H1 (cell line): ENCODE measurements around the gene GDNF. TPM values are rescaled to one million over a fixed set of nuclear protein-coding genes. Genes with fewer than 3 reads are reported as not detected.
"Not testable (repeated sequence)": the region's sequence is repeated elsewhere in the genome, so short reads cannot be mapped to it uniquely, and the experiment has no call there.

Experiments used
- CTCF ChIA-PET: fragments of 300-600 bp; sonication (Branson Sonifier 250); formaldehyde crosslinking; loops from one replicate; lab custom pipeline; 2021; ENCODE audit not compliant: partially characterized antibody; lab: Charles Lee
- POLR2A ChIA-PET: fragments of 300-600 bp; sonication (Branson Sonifier 250); formaldehyde crosslinking; loops from one replicate; lab custom pipeline; 2021; ENCODE audit warnings: inconsistent platforms; ENCODE audit not compliant: partially characterized antibody; lab: Charles Lee
- DNase-seq, 2 experiments: peaks; one replicate each; pipeline versions ENCODE4 v3.0.0 to v3.0.0-alpha.2; 2010 to 2022; ENCODE audit warnings: low spot score in 2 of 2, low read depth in 1 of 2, mixed read lengths in 1 of 2
- FAIRE-seq: peaks from 2 replicates; lab custom pipeline; 2011; peaks lifted over from hg19 to GRCh38; lab: Jason Lieb, UNC
- H2AFZ ChIP-seq: 2 replicates; pipeline ENCODE4 v1.8.1; 2012; ENCODE audit warnings: low read length, inconsistent platforms
- H2AK5ac ChIP-seq: 2 replicates; pipeline ENCODE4 v1.6.1; 2013; ENCODE audit warnings: low read depth, low read length
- H2BK120ac ChIP-seq: replicated peaks from 2 replicates; pipeline ENCODE3; 2013; ENCODE audit warnings: low read depth, low read length, inconsistent platforms
- H2BK12ac ChIP-seq: 2 replicates; pipeline ENCODE4 v1.6.1; 2013; ENCODE audit warnings: low read depth, low read length
- H2BK15ac ChIP-seq: 2 replicates; pipeline ENCODE4 v1.6.1; 2013; ENCODE audit warnings: low read length
- H2BK20ac ChIP-seq: 2 replicates; pipeline ENCODE4 v1.6.1; 2013; ENCODE audit warnings: low read length
- H2BK5ac ChIP-seq: 2 replicates; pipeline ENCODE4 v1.6.1; 2013; ENCODE audit warnings: low read depth, low read length
- H3K14ac ChIP-seq: 2 replicates; pipeline ENCODE4 v1.6.1; 2013; ENCODE audit warnings: inconsistent platforms; ENCODE audit not compliant: insufficient read length
- H3K18ac ChIP-seq: 2 replicates; pipeline ENCODE4 v1.6.1; 2013; ENCODE audit warnings: low read length; ENCODE audit errors: extremely low read depth
- H3K23ac ChIP-seq: 2 replicates; pipeline ENCODE4 v1.6.1; 2013; ENCODE audit warnings: inconsistent platforms; ENCODE audit not compliant: insufficient read length
- H3K23me2 ChIP-seq: 2 replicates; pipeline ENCODE4 v1.6.1; 2013; ENCODE audit warnings: low read depth, low read length
- H3K27ac ChIP-seq: 2 replicates; pipeline ENCODE4 v1.6.1; 2011; ENCODE audit warnings: low read depth, low read length, inconsistent platforms
- H3K27me3 ChIP-seq, 4 experiments: replicated peaks in 1 of 4; 1 replicate in 1 of 4; 2 replicates in 3 of 4; pipeline versions ENCODE4 v1.6.1 to v1.8.1; 2011 to 2013; ENCODE audit warnings: low read length in 3 of 4, mild to moderate bottlenecking in 3 of 4, inconsistent platforms in 2 of 4, mixed read lengths in 2 of 4, moderate library complexity in 1 of 4; ENCODE audit not compliant: control insufficient read depth in 3 of 4, insufficient read depth in 3 of 4; ENCODE audit errors: extremely low read depth in 1 of 4
- H3K36me3 ChIP-seq, 4 experiments: 2 replicates each; pipeline versions ENCODE4 v1.6.1 to v1.8.1; 2011 to 2013; ENCODE audit warnings: mild to moderate bottlenecking in 4 of 4, low read length in 3 of 4, moderate library complexity in 2 of 4, control low read depth in 1 of 4, inconsistent platforms in 1 of 4; ENCODE audit not compliant: insufficient read depth in 4 of 4, control insufficient read depth in 2 of 4
- H3K4ac ChIP-seq: replicated peaks from 2 replicates; pipeline ENCODE3; 2013; ENCODE audit warnings: low read length, low read depth, mixed read lengths, inconsistent platforms; ENCODE audit not compliant: insufficient read length
- H3K4me1 ChIP-seq, 4 experiments: replicated peaks in 1 of 4; 1 replicate in 1 of 4; 2 replicates in 3 of 4; pipeline versions ENCODE4 v1.6.1 to v1.8.1; 2011 to 2013; ENCODE audit warnings: low read length in 3 of 4, inconsistent platforms in 2 of 4, mixed read lengths in 1 of 4; ENCODE audit not compliant: insufficient read depth in 4 of 4, control insufficient read depth in 3 of 4
- H3K4me2 ChIP-seq, 2 experiments: 2 replicates each; pipeline versions ENCODE4 v1.6.1 to v1.8.1; 2011 to 2013; ENCODE audit warnings: low read depth in 2 of 2, low read length in 2 of 2, control low read depth in 1 of 2, inconsistent platforms in 1 of 2, mild to moderate bottlenecking in 1 of 2; ENCODE audit not compliant: insufficient read depth in 1 of 2
- H3K4me3 ChIP-seq, 4 experiments: fragments of 200-600, 300-600 bp in 1 of 4; sonication (generic), shearing (Covaris generic), sonication (Bioruptor Twin) in 1 of 4; 2 replicates each; pipeline versions ENCODE4 v1.5.1 to v1.8.1; 2011 to 2016; ENCODE audit warnings: low read length in 4 of 4, low read depth in 3 of 4, control low read depth in 2 of 4, inconsistent platforms in 2 of 4, mild to moderate bottlenecking in 2 of 4, mixed read lengths in 1 of 4, moderate library complexity in 1 of 4; ENCODE audit not compliant: insufficient read depth in 2 of 4; ENCODE audit errors: extremely low read depth in 1 of 4
- H3K56ac ChIP-seq: replicated peaks from 2 replicates; pipeline ENCODE3; 2013; ENCODE audit warnings: low read depth, mild to moderate bottlenecking, mixed read lengths, low read length, inconsistent platforms; ENCODE audit not compliant: insufficient read length
- H3K79me1 ChIP-seq: 2 replicates; pipeline ENCODE4 v1.6.1; 2013; ENCODE audit warnings: low read depth, low read length, control low read depth
- H3K79me2 ChIP-seq, 2 experiments: 2 replicates each; pipeline versions ENCODE4 v1.6.1 to v1.8.1; 2012 to 2013; ENCODE audit warnings: low read length in 2 of 2, mild to moderate bottlenecking in 2 of 2, inconsistent platforms in 1 of 2; ENCODE audit not compliant: insufficient read depth in 2 of 2, control insufficient read depth in 1 of 2
- H3K9ac ChIP-seq, 4 experiments: replicated peaks in 1 of 4; 1 replicate in 1 of 4; 2 replicates in 3 of 4; pipeline versions ENCODE4 v1.6.1 to v1.8.1; 2011 to 2013; ENCODE audit warnings: low read depth in 3 of 4, low read length in 3 of 4, control low read depth in 2 of 4, mild to moderate bottlenecking in 2 of 4, moderate library complexity in 2 of 4, inconsistent platforms in 1 of 4; ENCODE audit errors: extremely low read depth in 1 of 4
- H3K9me3 ChIP-seq, 2 experiments: 2 replicates each; pipeline versions ENCODE4 v1.6.1 to v1.8.1; 2012 to 2013; ENCODE audit warnings: mild to moderate bottlenecking in 2 of 2, moderate library complexity in 2 of 2, control low read depth in 1 of 2, inconsistent platforms in 1 of 2, low read depth in 1 of 2, low read length in 1 of 2, mixed read lengths in 1 of 2; ENCODE audit not compliant: insufficient read depth in 2 of 2
- H4K20me1 ChIP-seq, 2 experiments: replicated peaks in 1 of 2; 2 replicates each; pipeline versions ENCODE3 to v1.8.1; 2011 to 2013; ENCODE audit warnings: inconsistent platforms in 2 of 2, low read length in 2 of 2, mild to moderate bottlenecking in 1 of 2; ENCODE audit not compliant: insufficient read depth in 2 of 2, control insufficient read depth in 1 of 2
- H4K5ac ChIP-seq: 2 replicates; pipeline ENCODE4 v1.6.1; 2013; ENCODE audit warnings: low read length, low read depth, mixed read lengths, inconsistent platforms; ENCODE audit not compliant: insufficient read length
- H4K8ac ChIP-seq: 2 replicates; pipeline ENCODE4 v1.8.0; 2013; ENCODE audit warnings: mild to moderate bottlenecking, moderate library complexity, low read length, inconsistent platforms; ENCODE audit not compliant: insufficient read depth; ENCODE audit errors: extremely low read depth
- H4K91ac ChIP-seq: replicated peaks from 2 replicates; pipeline ENCODE3; 2013; ENCODE audit warnings: low read length, mixed read lengths, inconsistent platforms; ENCODE audit not compliant: insufficient read length
- JUND ChIP-seq: IDR thresholded peaks from 2 replicates; pipeline ENCODE4 v1.6.1; 2011; ENCODE audit warnings: mild to moderate bottlenecking, improper control_type of control experiment, low read length
- WGBS, 2 experiments: shearing (Covaris generic) in 1 of 2; methylation state at CpG; one replicate each; pipeline versions ENCODE4 v1.1.6 to v1.1.7; 2013 to 2015; ENCODE audit warnings: low lambda C conversion rate in 2 of 2, mixed read lengths in 2 of 2, inconsistent platforms in 1 of 2, low coverage in 1 of 2, missing lambda C conversion rate in 1 of 2; ENCODE audit not compliant: insufficient replicate concordance in 2 of 2, insufficient coverage in 1 of 2, insufficient read length in 1 of 2; ENCODE audit errors: extremely low coverage in 1 of 2, missing lambda C conversion rate in 1 of 2; 5-methylcytosine and 5-hydroxymethylcytosine counted together
- polyA plus RNA-seq, 7 experiments: library from polyadenylated mRNA; depleted of rRNA in 3 of 7; stranded (reverse) in 5 of 7; unstranded in 2 of 7; fragments of >200 nt in 5 of 7; fragments of 200-250 nt in 2 of 7; gene quantifications; 1 replicate in 5 of 7; 2 replicates in 1 of 7; 4 replicates in 1 of 7; pipeline versions ENCODE4 v1.2.1 to v1.2.3, GENCODE V29; 2011 to 2013; ENCODE audit warnings: missing spikeins in 2 of 7, mixed read lengths in 2 of 7
- total RNA-seq: library from RNA; stranded (reverse); fragmentation: NEBNext Ultra II Directional; extraction: Animal tissue kit (Norgen Biotek cat#: 25700); gene quantifications from 2 replicates; pipeline ENCODE4 v1.2.1, GENCODE V29; 2021

The GDNF gene
- total and polyA plus RNA-seq, 2 of the 8 experiments (the other 6 are each of a cell fraction or from before 2014, with no cell fraction given) = 0.15 to 2.0 TPM

DNA sequence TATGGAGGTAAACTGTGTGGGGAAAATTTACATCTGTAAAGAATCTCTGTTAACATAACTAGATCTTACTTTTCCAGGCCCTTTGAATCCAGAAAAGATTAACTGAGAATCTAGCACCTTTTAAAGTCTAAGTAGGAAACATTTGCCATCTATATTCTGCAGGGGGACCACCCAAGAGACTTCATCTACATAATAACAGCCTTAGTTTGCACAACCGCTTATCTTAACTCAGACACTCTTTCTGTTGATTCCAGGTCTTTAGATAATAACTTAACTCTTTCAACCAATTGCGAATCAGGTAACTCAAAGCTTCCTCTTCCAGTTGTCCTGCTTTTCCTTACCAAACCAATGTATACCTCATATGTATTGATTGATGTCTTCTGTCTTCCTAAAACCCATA lies 53.4 kb downstream of the GDNF start:
- H2BK5ac ChIP-seq = no peak overlapping the region
- CTCF ChIA-PET = interaction anchor here (1.6 kb wide), 1 partner anchor 12 kb away, joined by 4 read pairs; no protein-coding TSS in a partner anchor

DNA sequence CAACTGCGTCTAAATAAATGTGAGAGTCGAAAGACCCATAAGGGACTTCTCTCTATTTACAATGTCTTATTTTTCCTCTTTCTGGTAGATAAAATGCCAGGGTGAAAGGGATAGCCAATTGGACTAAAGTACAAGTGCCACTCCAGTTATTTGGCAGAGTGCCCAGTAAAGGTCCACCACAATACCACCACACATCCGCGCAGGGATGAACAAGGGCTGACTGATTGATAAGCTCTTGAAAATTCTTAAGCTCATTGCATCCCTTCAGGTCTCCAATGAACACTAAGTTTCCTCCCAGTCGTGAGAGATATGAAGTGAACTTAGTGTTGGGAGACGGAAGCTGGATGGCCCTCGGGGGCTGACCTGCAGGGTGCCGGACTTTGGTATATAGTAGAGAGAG lies 58.4 kb downstream of the GDNF start:
- H2BK5ac ChIP-seq, H2BK15ac ChIP-seq, H3K4me3 ChIP-seq, H3K14ac ChIP-seq, H2AFZ ChIP-seq, FAIRE-seq, H3K4me1 ChIP-seq, H3K9ac ChIP-seq, H4K91ac ChIP-seq, H2BK12ac ChIP-seq, H4K8ac ChIP-seq, DNase-seq, H3K4ac ChIP-seq, H3K27me3 ChIP-seq, H4K20me1 ChIP-seq, H3K23me2 ChIP-seq, H3K23ac ChIP-seq, H3K79me2 ChIP-seq, H2AK5ac ChIP-seq, H4K5ac ChIP-seq, H2BK120ac ChIP-seq, H3K18ac ChIP-seq, H3K27ac ChIP-seq, POLR2A ChIA-PET, H3K36me3 ChIP-seq, H3K56ac ChIP-seq, H3K4me2 ChIP-seq, H2BK20ac ChIP-seq, H3K79me1 ChIP-seq: not testable (repeated sequence)
- WGBS, 2 experiments = 90% methylated on average over 8 of the region's 8 CpGs; no CpG with 5 or more reads in 1 of the 2 experiments
- peaks cover 5 to 10% of the 10 kb centered on the region in 2 experiments for H3K9me3 ChIP-seq
- CTCF ChIA-PET = interaction anchor here (1.3 to 2.7 kb wide), 3 partner anchors 57 to 667 kb away, joined by 3 to 5 read pairs (median 4); no protein-coding TSS in a partner anchor

More for the DNA sequence above, 53.4 kb downstream of the GDNF start:
- H3K9me3 ChIP-seq = peaks cover 7 to 10% of the 10 kb centered on the region in 2 experiments
- H4K8ac ChIP-seq = no peak overlapping the region
- H2AK5ac ChIP-seq = no peak overlapping the region
- H3K27me3 ChIP-seq = no peaks in the 10 kb centered on the region
- no peak overlapping the region for H3K4me2 ChIP-seq
- no peak overlapping the region for H2BK12ac ChIP-seq
- no peak overlapping the region for H3K14ac ChIP-seq
- no peaks in the 10 kb centered on the region; a peak in 1 of 8 replicates for H3K36me3 ChIP-seq
- H3K79me2 ChIP-seq = no peaks in the 10 kb centered on the region
- no peaks in the 10 kb centered on the region for H3K23me2 ChIP-seq
- DNase-seq (no peak), FAIRE-seq (no peak)
- H3K4me3 ChIP-seq = no peak overlapping the region
- H3K4me1 ChIP-seq = no peaks in the 10 kb centered on the region
- POLR2A ChIA-PET = no interaction called here
- H2BK15ac ChIP-seq = no peak overlapping the region
- TF ChIP-seq JUND = no peak
- H4K5ac ChIP-seq = no peak overlapping the region
- H2AFZ ChIP-seq = no peak overlapping the region
- H3K18ac ChIP-seq = no peak overlapping the region
- H2BK20ac ChIP-seq = no peak overlapping the region
- no peaks in the 10 kb centered on the region for H4K20me1 ChIP-seq
- no peak overlapping the region for H4K91ac ChIP-seq
- H3K56ac ChIP-seq = no peak overlapping the region
- no peak overlapping the region for H2BK120ac ChIP-seq
- H3K27ac ChIP-seq = no peak overlapping the region
- no peak overlapping the region for H3K9ac ChIP-seq
- no peak overlapping the region for H3K4ac ChIP-seq
- WGBS, 2 experiments = 60% methylated on average over 2 of the region's 2 CpGs; no CpG with 5 or more reads in 1 of the 2 experiments
- H3K79me1 ChIP-seq = no peaks in the 10 kb centered on the region
- H3K23ac ChIP-seq = no peak overlapping the region
